ENCODE measurements around the gene ZFHX3.
A peak's percentile ranks its signal among the peaks of the same experiment; 100 is the strongest.

ZFHX3 gene

DNA sequence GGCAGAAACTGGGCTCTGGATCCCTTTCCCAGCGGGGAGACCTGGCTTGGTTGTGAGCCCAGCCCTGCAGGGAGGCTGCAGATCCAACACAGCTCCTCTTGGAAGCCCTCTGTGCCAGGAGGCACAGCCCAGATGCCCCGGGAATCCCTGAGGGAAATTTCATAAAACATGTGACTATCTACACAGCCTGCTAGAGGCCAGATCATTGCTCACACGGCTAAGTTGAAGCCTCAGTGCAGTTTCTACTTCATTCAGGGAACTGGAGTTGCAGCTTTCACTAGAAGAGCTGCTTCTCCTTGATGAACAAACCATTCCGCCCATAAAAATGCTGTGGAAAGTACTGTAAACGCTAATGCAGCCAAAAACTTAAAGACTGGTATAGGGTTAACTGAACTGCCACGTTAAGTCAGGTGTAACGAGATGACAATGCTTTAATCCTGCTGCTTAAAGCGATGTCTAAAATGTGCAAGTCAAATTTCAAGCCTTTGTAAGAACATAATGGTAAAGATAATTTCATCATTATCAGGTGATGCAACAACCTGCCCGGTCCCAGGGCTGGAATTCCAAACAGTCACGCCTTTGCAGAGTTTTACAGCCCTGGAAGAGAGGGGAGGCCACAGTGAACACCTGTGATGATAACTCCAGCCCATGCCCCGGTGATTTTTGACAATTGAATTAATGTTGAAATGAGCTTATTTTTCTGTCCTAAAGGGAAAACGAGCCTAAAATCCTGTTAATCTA, 172.5 kb downstream of the ZFHX3 start:
- Mint-ChIP-seq H3K4me3 (no peak overlapping the region), H3K36me3 (ENCODE audit: low read depth) (peaks cover 28% of the 10 kb centered on the region), H3K27me3 (ENCODE audit: low read depth) (no peaks in the 10 kb centered on the region), H3K27ac (peak overlapping the region; percentile 34 to 73 (median 42)), H3K4me1 (peaks cover 41% of the 10 kb centered on the region), H3K9me3 (no peaks in the 10 kb centered on the region)
- TF ChIP-seq, protein P1, sequence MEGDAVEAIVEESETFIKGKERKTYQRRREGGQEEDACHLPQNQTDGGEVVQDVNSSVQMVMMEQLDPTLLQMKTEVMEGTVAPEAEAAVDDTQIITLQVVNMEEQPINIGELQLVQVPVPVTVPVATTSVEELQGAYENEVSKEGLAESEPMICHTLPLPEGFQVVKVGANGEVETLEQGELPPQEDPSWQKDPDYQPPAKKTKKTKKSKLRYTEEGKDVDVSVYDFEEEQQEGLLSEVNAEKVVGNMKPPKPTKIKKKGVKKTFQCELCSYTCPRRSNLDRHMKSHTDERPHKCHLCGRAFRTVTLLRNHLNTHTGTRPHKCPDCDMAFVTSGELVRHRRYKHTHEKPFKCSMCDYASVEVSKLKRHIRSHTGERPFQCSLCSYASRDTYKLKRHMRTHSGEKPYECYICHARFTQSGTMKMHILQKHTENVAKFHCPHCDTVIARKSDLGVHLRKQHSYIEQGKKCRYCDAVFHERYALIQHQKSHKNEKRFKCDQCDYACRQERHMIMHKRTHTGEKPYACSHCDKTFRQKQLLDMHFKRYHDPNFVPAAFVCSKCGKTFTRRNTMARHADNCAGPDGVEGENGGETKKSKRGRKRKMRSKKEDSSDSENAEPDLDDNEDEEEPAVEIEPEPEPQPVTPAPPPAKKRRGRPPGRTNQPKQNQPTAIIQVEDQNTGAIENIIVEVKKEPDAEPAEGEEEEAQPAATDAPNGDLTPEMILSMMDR (IDR thresholded peaks at IDR 0.05; ENCODE audit: unreplicated experiment in 3 of 3) = no peak

DNA sequence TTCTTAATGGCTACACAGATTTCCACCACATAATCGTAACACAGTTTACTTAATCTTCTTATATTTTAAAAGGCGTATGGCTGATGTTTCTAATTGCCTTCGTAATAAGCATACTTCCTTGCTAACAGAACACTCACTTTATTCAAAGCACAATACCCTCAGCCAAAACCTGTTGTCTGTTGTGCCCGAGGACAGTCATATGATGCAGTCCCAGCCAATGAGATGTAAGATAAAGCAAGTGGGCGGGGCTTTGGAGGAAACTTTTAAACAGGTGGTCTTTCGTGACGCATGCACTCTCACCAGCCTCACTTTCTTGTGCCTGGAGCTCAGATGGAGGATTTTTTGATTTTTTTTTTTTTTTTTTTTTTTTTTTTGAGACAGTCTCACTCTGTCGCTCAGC, 174.1 kb downstream of the ZFHX3 start:
- Mint-ChIP-seq H3K27me3 (ENCODE audit: low read depth) (no peaks in the 10 kb centered on the region), H3K4me3 (no peak overlapping the region), H3K4me1 (peaks cover 41% of the 10 kb centered on the region), H3K27ac (peak overlapping the region in 2 of 3 experiments; percentile 2 to 63), H3K36me3 (ENCODE audit: low read depth) (peaks cover 32% of the 10 kb centered on the region), H3K9me3 (no peaks in the 10 kb centered on the region)
- TF ChIP-seq, protein P1 (IDR thresholded peaks at IDR 0.05; ENCODE audit: unreplicated experiment in 3 of 3) = no peak

DNA sequence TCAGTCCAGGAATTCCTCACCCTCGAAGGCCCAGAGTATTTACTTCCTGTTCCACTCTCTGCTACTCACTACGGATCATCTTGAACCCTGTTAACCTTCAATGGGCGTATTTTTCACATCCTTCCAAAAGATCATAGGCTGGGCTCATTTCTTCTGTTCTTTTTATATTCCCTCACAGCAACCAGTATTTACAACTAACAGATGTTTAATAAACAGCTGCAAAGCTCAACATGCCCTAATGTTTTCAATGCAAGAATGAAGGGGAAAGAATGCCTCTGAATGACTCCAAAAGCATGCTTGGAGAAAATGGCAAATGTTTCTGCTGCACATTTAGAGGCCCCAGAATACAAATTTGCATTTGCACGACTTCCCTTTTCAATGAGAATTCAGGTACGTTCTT, 174.9 kb downstream of the ZFHX3 start:
- H3K4me3 Mint-ChIP-seq = no peak overlapping the region

DNA sequence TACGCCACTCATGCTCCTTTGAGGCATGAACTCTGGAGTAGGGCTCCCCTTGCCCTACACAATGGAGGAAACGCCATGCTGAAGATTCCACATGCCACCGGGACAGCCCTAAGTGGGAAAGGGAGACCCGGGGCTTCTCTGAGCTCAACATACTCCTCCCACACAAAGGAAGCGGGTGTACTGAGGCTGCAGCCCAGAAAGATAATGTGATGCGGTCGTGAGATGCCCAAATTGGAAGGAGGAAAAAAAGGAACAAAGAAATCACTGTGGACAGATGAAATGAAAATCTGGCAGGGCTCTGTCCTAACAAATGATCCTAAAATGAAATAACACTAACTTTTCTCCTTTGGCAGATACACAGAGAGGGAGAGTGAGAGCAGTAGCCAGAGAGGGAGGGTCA, 182.1 kb downstream of the ZFHX3 start:
- H3K27me3 Mint-ChIP-seq (ENCODE audit: low read depth) = no peaks in the 10 kb centered on the region
- peaks cover 49% of the 10 kb centered on the region for H3K36me3 Mint-ChIP-seq (ENCODE audit: low read depth)
- no peaks in the 10 kb centered on the region for H3K9me3 Mint-ChIP-seq
- H3K4me1 Mint-ChIP-seq = peaks cover 3% of the 10 kb centered on the region
- no peak overlapping the region for H3K4me3 Mint-ChIP-seq
- H3K27ac Mint-ChIP-seq = no peak overlapping the region
- TF ChIP-seq, protein P1 (IDR thresholded peaks at IDR 0.05; ENCODE audit: unreplicated experiment in 3 of 3) = no peak

More for the DNA sequence above, 174.9 kb downstream of the ZFHX3 start:
- Mint-ChIP-seq H3K27me3 (ENCODE audit: low read depth) (no peaks in the 10 kb centered on the region), H3K9me3 (no peaks in the 10 kb centered on the region), H3K27ac (peak overlapping the region in 2 of 3 experiments; percentile 2 to 60), H3K36me3 (ENCODE audit: low read depth) (peaks cover 39% of the 10 kb centered on the region), H3K4me1 (peaks cover 37% of the 10 kb centered on the region)
- TF ChIP-seq, protein P1 (IDR thresholded peaks at IDR 0.05; ENCODE audit: unreplicated experiment in 3 of 3) = no peak

DNA sequence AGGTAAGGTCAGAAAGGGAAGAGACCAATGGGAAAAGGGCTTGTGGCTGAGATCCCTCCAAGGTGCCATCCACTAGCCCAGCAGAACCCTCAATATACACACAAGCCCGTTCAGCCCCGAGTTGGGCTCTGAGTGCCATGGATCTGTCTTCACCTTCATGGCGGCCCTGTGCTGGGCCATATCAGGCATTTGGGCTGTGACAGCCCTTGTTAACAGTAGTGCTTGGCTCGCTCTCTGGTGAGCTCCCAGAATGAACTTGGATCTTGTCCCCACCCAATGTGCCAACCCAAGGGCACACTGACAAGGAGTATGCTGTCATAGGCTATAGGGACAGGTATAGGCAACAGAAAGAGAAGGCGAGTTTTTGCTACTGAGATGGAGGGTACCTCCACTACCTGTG, 182.7 kb downstream of the ZFHX3 start:
- Mint-ChIP-seq H3K27me3 (ENCODE audit: low read depth) (no peaks in the 10 kb centered on the region), H3K27ac (no peak overlapping the region)

More for the DNA sequence above, 182.7 kb downstream of the ZFHX3 start:
- H3K36me3 Mint-ChIP-seq (ENCODE audit: low read depth) = peaks cover 47% of the 10 kb centered on the region
- no peaks in the 10 kb centered on the region for H3K9me3 Mint-ChIP-seq
- TF ChIP-seq, protein P1 (IDR thresholded peaks at IDR 0.05; ENCODE audit: unreplicated experiment in 3 of 3) = no peak
- H3K4me1 Mint-ChIP-seq = peaks cover 9% of the 10 kb centered on the region
- H3K4me3 Mint-ChIP-seq = no peak overlapping the region

Data from nephron (organoid).